Measurements from ENCODE around the gene UBE2Z. TPM values are rescaled to one million over a fixed set of nuclear protein-coding genes. Genes with fewer than 3 reads are reported as not detected.

UBE2Z gene
- total and polyA plus RNA-seq, 9 of the 15 experiments (the other 6 are each of a cell fraction or from before 2014, with no cell fraction given), result 11.8 to 89.0 (median 38.2) TPM

DNA sequence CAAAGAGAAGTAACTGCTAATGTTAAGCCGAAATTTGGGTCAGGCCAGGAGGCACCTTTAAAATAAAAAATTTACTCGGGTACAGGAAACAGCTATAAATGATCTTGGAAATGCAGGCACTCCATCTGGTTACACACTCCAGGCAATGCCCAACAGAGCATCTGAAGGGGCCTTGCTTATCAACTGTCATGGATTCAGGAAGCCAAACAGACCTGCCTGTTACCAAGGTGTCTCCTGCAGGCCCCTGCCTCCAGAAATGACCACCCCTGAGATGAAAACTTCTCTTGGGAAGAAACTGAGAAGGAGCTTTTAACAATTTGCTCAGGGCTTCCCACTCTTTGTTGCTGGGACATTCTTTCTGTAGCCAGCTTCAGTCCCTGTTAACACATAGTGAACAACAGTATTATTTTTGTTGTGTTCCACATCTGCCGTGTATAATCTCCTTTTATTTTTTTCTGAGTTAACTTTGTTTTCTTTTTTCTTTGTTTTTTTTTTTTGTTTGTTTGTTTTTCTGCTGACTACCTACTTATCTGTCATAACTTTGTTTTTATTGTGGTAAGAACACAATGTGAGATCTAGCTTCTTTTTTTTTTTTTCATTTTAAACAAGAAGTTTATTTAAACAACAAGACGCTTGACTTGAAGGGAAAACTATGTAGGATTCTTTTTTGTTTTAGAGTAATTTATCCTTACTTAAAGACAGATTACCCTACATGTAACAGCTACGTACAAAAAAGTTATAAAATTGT is 34.3 kb upstream of the UBE2Z start (continued):
- TF ChIP-seq, protein P1, sequence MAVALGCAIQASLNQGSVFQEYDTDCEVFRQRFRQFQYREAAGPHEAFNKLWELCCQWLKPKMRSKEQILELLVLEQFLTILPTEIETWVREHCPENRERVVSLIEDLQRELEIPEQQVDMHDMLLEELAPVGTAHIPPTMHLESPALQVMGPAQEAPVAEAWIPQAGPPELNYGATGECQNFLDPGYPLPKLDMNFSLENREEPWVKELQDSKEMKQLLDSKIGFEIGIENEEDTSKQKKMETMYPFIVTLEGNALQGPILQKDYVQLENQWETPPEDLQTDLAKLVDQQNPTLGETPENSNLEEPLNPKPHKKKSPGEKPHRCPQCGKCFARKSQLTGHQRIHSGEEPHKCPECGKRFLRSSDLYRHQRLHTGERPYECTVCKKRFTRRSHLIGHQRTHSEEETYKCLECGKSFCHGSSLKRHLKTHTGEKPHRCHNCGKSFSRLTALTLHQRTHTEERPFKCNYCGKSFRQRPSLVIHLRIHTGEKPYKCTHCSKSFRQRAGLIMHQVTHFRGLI (CRISPR knock-in tag; IDR thresholded peaks at IDR 0.05), result no peak
- no peak for TF ChIP-seq CC2D1A (IDR thresholded peaks at IDR 0.05)

DNA sequence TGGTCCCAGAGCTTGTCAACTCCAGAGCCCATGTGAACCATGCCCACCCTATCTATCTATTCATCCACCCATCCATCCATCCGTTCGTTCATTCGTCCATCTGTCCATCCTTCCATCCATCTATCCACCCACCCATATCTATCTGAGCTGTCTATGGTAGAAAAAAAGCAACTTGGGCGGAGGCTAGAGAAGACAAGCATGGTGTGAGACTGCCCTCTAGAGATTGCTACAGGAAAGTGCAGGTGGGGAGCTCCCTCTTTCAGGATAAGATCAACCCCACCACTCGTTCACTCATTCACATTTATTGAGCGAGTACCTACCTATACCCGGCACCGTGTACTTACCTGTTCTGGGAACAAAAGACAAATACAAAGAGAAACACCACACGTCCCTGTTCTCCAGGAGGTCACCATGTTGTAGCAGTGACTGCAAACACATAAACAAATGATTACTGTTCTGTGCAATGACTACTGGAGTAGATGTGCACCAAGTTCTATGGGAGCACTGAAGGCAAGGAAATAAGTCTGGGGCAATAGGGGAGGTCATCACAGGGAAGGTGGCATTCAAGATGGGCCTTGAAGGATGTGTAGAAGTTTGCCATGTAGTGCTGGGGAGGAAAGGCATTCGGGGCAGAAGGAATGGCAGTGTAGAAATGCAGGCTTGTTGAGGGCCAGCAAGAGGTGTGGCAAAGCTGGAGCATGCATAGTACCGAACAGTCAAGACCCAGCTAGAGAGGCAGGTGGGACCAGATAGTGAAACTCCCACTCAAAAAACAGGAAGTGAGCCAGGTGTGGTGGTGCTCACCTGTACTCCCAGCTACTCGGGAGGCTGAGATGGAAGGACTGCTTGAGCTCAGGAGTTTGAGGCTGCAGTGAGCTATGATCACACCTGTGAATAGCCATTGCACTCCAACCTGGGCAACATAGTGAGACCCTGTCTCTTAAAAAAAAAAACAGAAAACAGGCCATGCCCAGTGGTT is 29.0 kb upstream of the UBE2Z start:
- in situ Hi-C loops (cut with MboI), result loop anchor here (5.0 kb wide), 1 partner anchor 197 kb away; no protein-coding TSS in a partner anchor
- no peaks in the 10 kb centered on the region for H3K36me3 ChIP-seq (ENCODE audit: control insufficient read depth, insufficient read depth, low read length)
- peak; percentile 93 for FAIRE-seq
- ChIA-PET POLR2A (interaction anchor here (0.6 to 1.5 kb wide), 13 partner anchors 9 to 201 kb away, joined by 3 to 7 read pairs (median 4); partner anchors contain the start of gene ATP5MC1), CTCF (ENCODE audit: low intra/inter-chr PET ratio) (interaction anchor here (0.7 to 4.4 kb wide), 11 partner anchors 61 to 854 kb away, joined by 3 to 65 read pairs (median 9); no protein-coding TSS in a partner anchor)
- H2AFZ ChIP-seq (ENCODE audit: low read depth, low read length), result no peak overlapping the region
- BruUV-seq (replicated peaks), result no TSS peak
- H3K79me2 ChIP-seq (ENCODE audit: control insufficient read depth, insufficient read depth, low read length), result no peaks in the 10 kb centered on the region
- H3K4me1 ChIP-seq (replicated peaks in 1 of 2; ENCODE audit: control insufficient read depth in 2 of 2, insufficient read depth in 2 of 2, low read length in 2 of 2), result 0 out of 5 replicates have a peak, but pooled peaks cover 0 to 3% of the 10 kb centered on the region in 2 experiments
- DNase-seq (ENCODE audit: extremely low read depth in 1 of 4, low spot score in 3 of 4), result peak; percentile 81 to 90 (median 86)
- peaks cover 12 to 42% of the 10 kb centered on the region in 2 experiments; a peak in 4 of 5 replicates for H3K27me3 ChIP-seq (ENCODE audit: control insufficient read depth in 2 of 2, insufficient read depth in 2 of 2, low read length in 2 of 2)
- peak; percentile 87 for ATAC-seq
- no peaks in the 10 kb centered on the region for H3K9me1 ChIP-seq (ENCODE audit: control insufficient read depth, insufficient read depth, low read length)
- H3K4me3 ChIP-seq, result no peak overlapping the region
- H3K9ac ChIP-seq (ENCODE audit: insufficient read depth in 1 of 2, low read depth in 2 of 2, low read length in 2 of 2), result no peak overlapping the region
- intact Hi-C loops (cut with micrococcal nuclease), result loop anchor here (1.0 to 2.0 kb wide), 5 partner anchors 65 to 208 kb away; no protein-coding TSS in a partner anchor
- H3K4me2 ChIP-seq (ENCODE audit: insufficient read depth, low read length), result no peak overlapping the region
- WGBS (ENCODE audit: insufficient coverage, low coverage, missing lambda C conversion rate), result 5% methylated on average over 11 of the region's 12 CpGs
- H3K9me3 ChIP-seq (replicated peaks; ENCODE audit: control insufficient read depth, insufficient read depth, low read depth, low read length), result no peaks in the 10 kb centered on the region
- H4K20me1 ChIP-seq (replicated peaks; ENCODE audit: control insufficient read depth, insufficient read depth, low read length), result no peaks in the 10 kb centered on the region; the same call in none of the 2 replicates
- no peak overlapping the region for H3K27ac ChIP-seq (ENCODE audit: extremely low read depth, low read depth, low read length)
- TF ChIP-seq SOX6 (IDR thresholded peaks at IDR 0.05), result peak; percentile 17; the same call in 1 of the 2 replicates
- no peak for TF ChIP-seq ZEB2 (IDR thresholded peaks at IDR 0.05)
- TF ChIP-seq NELFE (IDR thresholded peaks at IDR 0.05; ENCODE audit: insufficient read depth, insufficient read length), result no peak
- TF ChIP-seq, protein P2, sequence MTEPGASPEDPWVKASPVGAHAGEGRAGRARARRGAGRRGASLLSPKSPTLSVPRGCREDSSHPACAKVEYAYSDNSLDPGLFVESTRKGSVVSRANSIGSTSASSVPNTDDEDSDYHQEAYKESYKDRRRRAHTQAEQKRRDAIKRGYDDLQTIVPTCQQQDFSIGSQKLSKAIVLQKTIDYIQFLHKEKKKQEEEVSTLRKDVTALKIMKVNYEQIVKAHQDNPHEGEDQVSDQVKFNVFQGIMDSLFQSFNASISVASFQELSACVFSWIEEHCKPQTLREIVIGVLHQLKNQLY (CRISPR knock-in tag; conservative IDR thresholded peaks at IDR 0.05), result no peak
- no peak for TF ChIP-seq TOE1 (IDR thresholded peaks at IDR 0.05; ENCODE audit: borderline replicate concordance)
- no peak for TF ChIP-seq TOE1 (CRISPR knock-in tag; IDR thresholded peaks at IDR 0.05; ENCODE audit: borderline replicate concordance, low read depth)
- TF ChIP-seq, protein P3, sequence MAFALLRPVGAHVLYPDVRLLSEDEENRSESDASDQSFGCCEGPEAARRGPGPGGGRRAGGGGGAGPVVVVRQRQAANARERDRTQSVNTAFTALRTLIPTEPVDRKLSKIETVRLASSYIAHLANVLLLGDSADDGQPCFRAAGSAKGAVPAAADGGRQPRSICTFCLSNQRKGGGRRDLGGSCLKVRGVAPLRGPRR (CRISPR knock-in tag; IDR thresholded peaks at IDR 0.05), result no peak
- no peak for TF ChIP-seq ZNF764 (CRISPR knock-in tag; IDR thresholded peaks at IDR 0.05; ENCODE audit: low read depth)
- TF ChIP-seq CC2D1A (IDR thresholded peaks at IDR 0.05), result peak; percentile 79
- TF ChIP-seq, protein P4, sequence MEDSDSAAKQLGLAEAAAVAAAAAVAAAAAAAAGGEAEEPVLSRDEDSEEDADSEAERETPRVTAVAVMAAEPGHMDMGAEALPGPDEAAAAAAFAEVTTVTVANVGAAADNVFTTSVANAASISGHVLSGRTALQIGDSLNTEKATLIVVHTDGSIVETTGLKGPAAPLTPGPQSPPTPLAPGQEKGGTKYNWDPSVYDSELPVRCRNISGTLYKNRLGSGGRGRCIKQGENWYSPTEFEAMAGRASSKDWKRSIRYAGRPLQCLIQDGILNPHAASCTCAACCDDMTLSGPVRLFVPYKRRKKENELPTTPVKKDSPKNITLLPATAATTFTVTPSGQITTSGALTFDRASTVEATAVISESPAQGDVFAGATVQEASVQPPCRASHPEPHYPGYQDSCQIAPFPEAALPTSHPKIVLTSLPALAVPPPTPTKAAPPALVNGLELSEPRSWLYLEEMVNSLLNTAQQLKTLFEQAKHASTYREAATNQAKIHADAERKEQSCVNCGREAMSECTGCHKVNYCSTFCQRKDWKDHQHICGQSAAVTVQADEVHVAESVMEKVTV (CRISPR knock-in tag; IDR thresholded peaks at IDR 0.05), result peak; percentile 89
- TF ChIP-seq HNRNPK (IDR thresholded peaks at IDR 0.05; ENCODE audit: low read depth, low read length, poor library complexity, severe bottlenecking), result no peak
